ENCODE results near the gene SLC9A8. TPM values are rescaled to one million over a fixed set of nuclear protein-coding genes. Genes with fewer than 3 reads are reported as not detected.

Gene SLC9A8
- total RNA-seq, 1 donor from 2014 or later, result 8.8 TPM

DNA sequence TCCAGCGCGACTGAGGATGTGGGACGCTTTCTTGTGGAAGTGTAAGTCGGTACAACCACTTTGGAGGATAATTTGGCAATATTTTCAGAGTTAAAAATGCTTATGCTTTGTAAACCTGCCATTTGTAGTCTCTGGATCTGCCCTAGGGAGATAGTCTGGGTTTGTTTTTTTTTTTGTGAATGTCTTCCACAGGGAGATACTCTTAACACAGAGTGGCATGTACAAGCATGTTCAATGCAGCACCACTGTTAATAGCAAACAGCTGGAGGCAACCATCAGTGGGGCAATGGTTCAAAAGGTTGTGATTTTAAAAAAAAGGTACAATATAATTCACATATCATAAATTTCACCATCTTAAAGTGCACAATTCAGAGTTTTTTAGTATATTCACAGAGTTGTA lies 22.4 kb downstream of the SLC9A8 start:
- no peaks in the 10 kb centered on the region for H3K9me3 ChIP-seq
- H3K27me3 ChIP-seq, result no peaks in the 10 kb centered on the region
- H3K36me3 ChIP-seq, result peaks cover 0 to 4% of the 10 kb centered on the region in 2 donors
- TF ChIP-seq, protein P1, sequence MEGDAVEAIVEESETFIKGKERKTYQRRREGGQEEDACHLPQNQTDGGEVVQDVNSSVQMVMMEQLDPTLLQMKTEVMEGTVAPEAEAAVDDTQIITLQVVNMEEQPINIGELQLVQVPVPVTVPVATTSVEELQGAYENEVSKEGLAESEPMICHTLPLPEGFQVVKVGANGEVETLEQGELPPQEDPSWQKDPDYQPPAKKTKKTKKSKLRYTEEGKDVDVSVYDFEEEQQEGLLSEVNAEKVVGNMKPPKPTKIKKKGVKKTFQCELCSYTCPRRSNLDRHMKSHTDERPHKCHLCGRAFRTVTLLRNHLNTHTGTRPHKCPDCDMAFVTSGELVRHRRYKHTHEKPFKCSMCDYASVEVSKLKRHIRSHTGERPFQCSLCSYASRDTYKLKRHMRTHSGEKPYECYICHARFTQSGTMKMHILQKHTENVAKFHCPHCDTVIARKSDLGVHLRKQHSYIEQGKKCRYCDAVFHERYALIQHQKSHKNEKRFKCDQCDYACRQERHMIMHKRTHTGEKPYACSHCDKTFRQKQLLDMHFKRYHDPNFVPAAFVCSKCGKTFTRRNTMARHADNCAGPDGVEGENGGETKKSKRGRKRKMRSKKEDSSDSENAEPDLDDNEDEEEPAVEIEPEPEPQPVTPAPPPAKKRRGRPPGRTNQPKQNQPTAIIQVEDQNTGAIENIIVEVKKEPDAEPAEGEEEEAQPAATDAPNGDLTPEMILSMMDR (IDR thresholded peaks at IDR 0.05), result no peak
- TF ChIP-seq POLR2AphosphoS5 (IDR thresholded peaks at IDR 0.05; ENCODE audit: insufficient read depth in 1 of 2, low read depth in 1 of 2) (no peak), POLR2A (IDR thresholded peaks at IDR 0.05) (no peak)
- no peak overlapping the region for H3K27ac ChIP-seq
- no peak for DNase-seq (ENCODE audit: extremely low spot score in 2 of 2)
- H3K4me3 ChIP-seq, result no peak overlapping the region
- no peaks in the 10 kb centered on the region for H3K4me1 ChIP-seq
- intact Hi-C loops (cut with DNase I), result no loop called here

DNA sequence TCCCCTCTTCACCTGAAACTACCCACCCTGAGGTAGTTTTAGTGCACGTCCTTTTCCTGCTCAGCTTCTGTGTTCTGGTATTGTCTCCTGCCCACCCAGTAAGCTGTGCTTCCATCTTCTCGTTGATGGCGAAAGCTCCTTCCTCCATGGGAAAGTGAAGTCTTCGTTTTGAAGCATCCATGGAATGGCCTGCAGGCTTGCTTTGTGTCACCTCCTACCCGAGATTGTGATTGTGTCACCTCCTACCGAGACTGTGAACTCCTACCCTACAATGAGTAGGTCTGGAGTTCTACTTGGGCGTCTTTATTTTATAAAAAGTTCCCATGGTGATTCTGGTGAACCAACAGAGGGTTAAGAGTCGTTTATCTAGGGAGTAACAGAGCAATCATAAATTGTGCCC lies 25.9 kb downstream of the SLC9A8 start:
- TF ChIP-seq, protein P1 (IDR thresholded peaks at IDR 0.05), result no peak
- TF ChIP-seq POLR2A (IDR thresholded peaks at IDR 0.05) (no peak), POLR2AphosphoS5 (IDR thresholded peaks at IDR 0.05; ENCODE audit: insufficient read depth in 1 of 2, low read depth in 1 of 2) (no peak)
- Histone ChIP-seq H3K27me3 (no peaks in the 10 kb centered on the region), H3K9me3 (no peaks in the 10 kb centered on the region), H3K36me3 (peaks cover 0 to 9% of the 10 kb centered on the region in 2 donors), H3K27ac (no peak overlapping the region), H3K4me1 (no peaks in the 10 kb centered on the region), H3K4me3 (no peak overlapping the region)
- intact Hi-C loops (cut with DNase I), result no loop called here
- no peak for DNase-seq (ENCODE audit: extremely low spot score in 2 of 2)

DNA sequence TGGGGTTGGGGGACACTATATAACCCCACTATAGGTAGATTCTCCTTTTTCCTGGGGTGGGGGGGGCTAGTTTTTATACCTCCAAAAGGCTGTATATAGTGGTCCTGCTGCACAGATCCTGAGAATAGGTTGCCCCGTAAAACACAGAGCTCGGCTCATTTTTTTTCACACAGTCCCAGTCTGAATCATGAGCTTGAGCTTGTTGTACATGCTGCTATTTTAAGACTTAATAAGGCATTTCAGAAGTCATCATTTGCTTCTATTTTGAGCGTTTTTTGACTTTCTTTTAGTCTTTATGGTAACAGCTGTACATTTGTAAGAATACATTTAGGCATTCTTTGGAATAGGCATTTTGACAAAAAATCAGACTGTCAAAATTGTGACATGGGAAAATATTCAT lies 30.5 kb downstream of the SLC9A8 start:
- Histone ChIP-seq H3K4me1 (no peaks in the 10 kb centered on the region), H3K4me3 (no peak overlapping the region), H3K9me3 (no peaks in the 10 kb centered on the region), H3K27me3 (no peaks in the 10 kb centered on the region), H3K36me3 (peaks cover 0 to 14% of the 10 kb centered on the region in 2 donors), H3K27ac (no peak overlapping the region)
- no peak for DNase-seq (ENCODE audit: extremely low spot score in 2 of 2)
- no peak for TF ChIP-seq POLR2AphosphoS5 (IDR thresholded peaks at IDR 0.05; ENCODE audit: insufficient read depth in 1 of 2, low read depth in 1 of 2)
- TF ChIP-seq, protein P1 (IDR thresholded peaks at IDR 0.05), result no peak
- no peak for TF ChIP-seq POLR2A (IDR thresholded peaks at IDR 0.05)
- intact Hi-C loops (cut with DNase I), result loop anchor here (10.0 kb wide), 1 partner anchor 298 kb away; no protein-coding TSS in a partner anchor

DNA sequence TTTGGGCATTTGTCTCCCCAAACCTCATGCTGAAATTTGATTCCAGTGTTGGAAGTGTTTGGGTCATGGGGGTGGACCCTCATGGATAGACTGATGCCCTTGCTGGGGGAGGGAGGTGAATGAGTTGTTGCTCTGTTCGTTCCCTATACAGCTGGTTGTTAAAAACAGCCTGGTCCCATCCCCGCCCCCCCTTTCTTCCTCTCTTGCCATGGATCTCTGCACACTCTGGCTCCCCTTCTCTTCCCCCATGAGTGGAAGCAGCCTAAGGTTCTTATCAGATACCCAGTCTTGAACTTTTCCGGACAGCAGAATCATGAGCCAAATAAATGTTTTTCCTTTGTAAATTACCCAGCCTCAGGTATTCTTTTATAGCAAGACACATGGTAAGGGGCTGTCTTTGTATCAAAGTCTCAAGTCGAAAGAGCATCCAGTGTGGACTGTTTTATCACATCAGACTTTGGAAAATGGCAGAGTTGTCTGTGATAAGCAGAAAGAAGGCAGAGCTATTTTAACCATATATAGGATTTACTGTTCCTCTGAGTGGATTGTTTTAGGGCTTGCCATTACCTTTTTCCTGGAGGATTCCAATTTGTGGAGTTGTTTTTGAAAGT lies 31.2 kb downstream of the SLC9A8 start:
- peaks cover 0 to 21% of the 10 kb centered on the region in 2 donors for H3K36me3 ChIP-seq
- no peaks in the 10 kb centered on the region for H3K9me3 ChIP-seq
- H3K27me3 ChIP-seq, result no peaks in the 10 kb centered on the region
- no peak overlapping the region for H3K27ac ChIP-seq
- H3K4me3 ChIP-seq, result no peak overlapping the region
- no peak for DNase-seq (ENCODE audit: extremely low spot score in 2 of 2)
- TF ChIP-seq POLR2A (IDR thresholded peaks at IDR 0.05), result no peak
- TF ChIP-seq, protein P1 (IDR thresholded peaks at IDR 0.05), result no peak
- H3K4me1 ChIP-seq, result no peaks in the 10 kb centered on the region
- intact Hi-C loops (cut with DNase I), result loop anchor here (10.0 kb wide), 1 partner anchor 299 kb away; no protein-coding TSS in a partner anchor

DNA sequence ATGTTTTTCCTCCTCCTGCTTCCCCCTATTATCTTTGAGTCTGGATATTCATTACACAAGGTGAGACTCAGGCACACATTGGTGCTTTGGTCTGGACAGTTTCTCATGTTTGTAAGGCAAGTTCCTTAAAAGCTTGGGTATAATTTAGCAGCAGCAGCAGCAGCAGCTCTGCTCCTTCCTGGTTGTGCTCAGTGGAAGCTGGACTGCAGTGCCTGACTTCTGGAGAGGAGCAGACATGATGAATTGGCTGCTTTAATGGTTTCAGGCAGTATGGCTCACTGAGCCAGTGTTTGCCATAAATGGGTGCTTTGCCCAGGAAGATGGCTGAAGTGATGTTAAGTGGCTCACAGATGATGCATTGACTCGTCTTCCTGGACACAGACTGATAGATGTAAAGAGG lies 32.4 kb downstream of the SLC9A8 start:
- intact Hi-C loops (cut with DNase I), result loop anchor here (5.0 to 10.0 kb wide), 2 partner anchors 233 to 300 kb away; no protein-coding TSS in a partner anchor
- Histone ChIP-seq H3K27me3 (no peaks in the 10 kb centered on the region), H3K27ac (no peak overlapping the region)

More for the DNA sequence above, 32.4 kb downstream of the SLC9A8 start:
- H3K4me1 ChIP-seq, result no peaks in the 10 kb centered on the region
- DNase-seq (ENCODE audit: extremely low spot score in 2 of 2), result no peak
- H3K9me3 ChIP-seq, result no peaks in the 10 kb centered on the region
- TF ChIP-seq POLR2A (IDR thresholded peaks at IDR 0.05), result no peak
- TF ChIP-seq, protein P1 (IDR thresholded peaks at IDR 0.05), result no peak
- no peak overlapping the region for H3K4me3 ChIP-seq
- peaks cover 0 to 22% of the 10 kb centered on the region in 2 donors for H3K36me3 ChIP-seq

Measured in vagina (tissue), 2 donors.